GM21367 (cell line): ENCODE results near the gene MTG2.

ENCODE experiments used
- ATAC-seq: cut with Tn5 transposase; IDR thresholded peaks from one replicate; pipeline ENCODE4 v1.9.1; 2021; ENCODE audit not compliant: unreplicated experiment

Gene MTG2

GRCh38 chr20:62160876-62161275 is 22.0 kb upstream of the MTG2 start:
- no peak for ATAC-seq

GRCh38 chr20:62161347-62161746 is 21.5 kb upstream of the MTG2 start:
- ATAC-seq: no peak

- no peak for ATAC-seq
Measured at GRCh38 chr20:62162765-62163484, 19.9 kb upstream of the MTG2 start.

- ATAC-seq: no peak
Measured at GRCh38 chr20:62163485-62163865, 19.4 kb upstream of the MTG2 start.

- no peak for ATAC-seq
Measured at GRCh38 chr20:62163986-62164762, 18.7 kb upstream of the MTG2 start.

GRCh38 chr20:62164879-62165761 is 17.7 kb upstream of the MTG2 start:
- ATAC-seq: no peak

- no peak for ATAC-seq
Measured at GRCh38 chr20:62165762-62166399, 16.9 kb upstream of the MTG2 start.

- no peak for ATAC-seq
Measured at GRCh38 chr20:62167474-62167873, 15.4 kb upstream of the MTG2 start.

GRCh38 chr20:62168061-62168460 is 14.8 kb upstream of the MTG2 start:
- ATAC-seq: no peak

GRCh38 chr20:62168890-62169435 is 13.9 kb upstream of the MTG2 start:
- no peak for ATAC-seq

GRCh38 chr20:62170536-62170935 is 12.3 kb upstream of the MTG2 start:
- ATAC-seq: no peak

- ATAC-seq: no peak
Measured at GRCh38 chr20:62171245-62171644, 11.6 kb upstream of the MTG2 start.

GRCh38 chr20:62172666-62173065 is 10.2 kb upstream of the MTG2 start:
- ATAC-seq: no peak

- ATAC-seq: no peak
Measured at GRCh38 chr20:62174021-62174804, 8.6 kb upstream of the MTG2 start.

GRCh38 chr20:62174870-62175624 is 7.8 kb upstream of the MTG2 start:
- no peak for ATAC-seq

- no peak for ATAC-seq
Measured at GRCh38 chr20:62175711-62176110, 7.1 kb upstream of the MTG2 start.

GRCh38 chr20:62176866-62177265 is 6.0 kb upstream of the MTG2 start:
- ATAC-seq: no peak

GRCh38 chr20:62177307-62177706 is 5.5 kb upstream of the MTG2 start:
- ATAC-seq: no peak
